ENCODE data around the gene SRL. TPM values are rescaled to one million over a fixed set of nuclear protein-coding genes. Genes with fewer than 3 reads are reported as not detected.

Gene SRL
- total and polyA plus RNA-seq, 2 of the 4 experiments (the other 2 are of a cell fraction) = under 0.01 to 0.14 TPM

DNA sequence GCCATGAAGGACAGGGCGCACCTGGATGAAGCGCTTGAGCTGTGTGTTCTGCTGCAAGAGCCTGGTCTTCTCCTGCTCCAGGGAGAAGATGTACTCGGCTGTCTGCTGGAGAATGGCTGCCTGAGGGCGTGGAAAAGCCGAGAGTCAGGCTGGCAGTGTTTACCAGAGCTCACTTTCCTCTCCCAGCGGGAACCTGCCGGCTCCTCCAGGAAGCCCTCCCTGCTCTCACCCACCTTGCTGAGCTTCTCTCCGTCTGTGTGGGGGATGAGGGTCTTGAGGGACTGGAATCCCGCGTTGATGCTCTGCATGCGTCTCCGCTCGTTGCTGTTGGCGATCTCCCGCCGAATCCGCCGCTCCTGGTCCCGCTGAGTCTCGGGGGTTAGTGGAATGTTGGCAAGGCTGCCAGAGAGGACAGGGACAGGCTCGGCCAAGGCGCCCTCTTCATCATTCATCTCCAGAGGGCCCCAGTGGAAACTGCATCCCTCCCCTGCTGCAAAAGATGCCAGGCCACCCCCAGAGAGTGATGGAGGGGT is 20.5 kb upstream of the SRL start:
- TF ChIP-seq RAD21 (IDR thresholded peaks at IDR 0.05; ENCODE audit: low read length) = no peak
- TF ChIP-seq RFX5 (IDR thresholded peaks at IDR 0.05; ENCODE audit: low read depth, low read length) = no peak
- TF ChIP-seq, protein P1, sequence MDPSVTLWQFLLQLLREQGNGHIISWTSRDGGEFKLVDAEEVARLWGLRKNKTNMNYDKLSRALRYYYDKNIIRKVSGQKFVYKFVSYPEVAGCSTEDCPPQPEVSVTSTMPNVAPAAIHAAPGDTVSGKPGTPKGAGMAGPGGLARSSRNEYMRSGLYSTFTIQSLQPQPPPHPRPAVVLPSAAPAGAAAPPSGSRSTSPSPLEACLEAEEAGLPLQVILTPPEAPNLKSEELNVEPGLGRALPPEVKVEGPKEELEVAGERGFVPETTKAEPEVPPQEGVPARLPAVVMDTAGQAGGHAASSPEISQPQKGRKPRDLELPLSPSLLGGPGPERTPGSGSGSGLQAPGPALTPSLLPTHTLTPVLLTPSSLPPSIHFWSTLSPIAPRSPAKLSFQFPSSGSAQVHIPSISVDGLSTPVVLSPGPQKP (IDR thresholded peaks at IDR 0.05; ENCODE audit: borderline replicate concordance, low read depth, low read length) = no peak
- no peak for TF ChIP-seq CEBPB (IDR thresholded peaks at IDR 0.05; ENCODE audit: low read depth, low read length)
- TF ChIP-seq BHLHE40 (IDR thresholded peaks at IDR 0.05; ENCODE audit: low read depth, low read length) = no peak
- no peak for TF ChIP-seq MAZ (IDR thresholded peaks at IDR 0.05; ENCODE audit: borderline replicate concordance, low read depth, low read length)
- TF ChIP-seq, protein P2, sequence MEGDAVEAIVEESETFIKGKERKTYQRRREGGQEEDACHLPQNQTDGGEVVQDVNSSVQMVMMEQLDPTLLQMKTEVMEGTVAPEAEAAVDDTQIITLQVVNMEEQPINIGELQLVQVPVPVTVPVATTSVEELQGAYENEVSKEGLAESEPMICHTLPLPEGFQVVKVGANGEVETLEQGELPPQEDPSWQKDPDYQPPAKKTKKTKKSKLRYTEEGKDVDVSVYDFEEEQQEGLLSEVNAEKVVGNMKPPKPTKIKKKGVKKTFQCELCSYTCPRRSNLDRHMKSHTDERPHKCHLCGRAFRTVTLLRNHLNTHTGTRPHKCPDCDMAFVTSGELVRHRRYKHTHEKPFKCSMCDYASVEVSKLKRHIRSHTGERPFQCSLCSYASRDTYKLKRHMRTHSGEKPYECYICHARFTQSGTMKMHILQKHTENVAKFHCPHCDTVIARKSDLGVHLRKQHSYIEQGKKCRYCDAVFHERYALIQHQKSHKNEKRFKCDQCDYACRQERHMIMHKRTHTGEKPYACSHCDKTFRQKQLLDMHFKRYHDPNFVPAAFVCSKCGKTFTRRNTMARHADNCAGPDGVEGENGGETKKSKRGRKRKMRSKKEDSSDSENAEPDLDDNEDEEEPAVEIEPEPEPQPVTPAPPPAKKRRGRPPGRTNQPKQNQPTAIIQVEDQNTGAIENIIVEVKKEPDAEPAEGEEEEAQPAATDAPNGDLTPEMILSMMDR (conservative IDR thresholded peaks at IDR 0.05; ENCODE audit: low read depth, low read length) = no peak
- no peak for TF ChIP-seq CHD1 (IDR thresholded peaks at IDR 0.05; ENCODE audit: low read depth, low read length)
- TF ChIP-seq, protein P3, sequence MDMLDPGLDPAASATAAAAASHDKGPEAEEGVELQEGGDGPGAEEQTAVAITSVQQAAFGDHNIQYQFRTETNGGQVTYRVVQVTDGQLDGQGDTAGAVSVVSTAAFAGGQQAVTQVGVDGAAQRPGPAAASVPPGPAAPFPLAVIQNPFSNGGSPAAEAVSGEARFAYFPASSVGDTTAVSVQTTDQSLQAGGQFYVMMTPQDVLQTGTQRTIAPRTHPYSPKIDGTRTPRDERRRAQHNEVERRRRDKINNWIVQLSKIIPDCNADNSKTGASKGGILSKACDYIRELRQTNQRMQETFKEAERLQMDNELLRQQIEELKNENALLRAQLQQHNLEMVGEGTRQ (IDR thresholded peaks at IDR 0.05; ENCODE audit: low read depth, low read length) = no peak
- no peak for TF ChIP-seq POLR2A (IDR thresholded peaks at IDR 0.05; ENCODE audit: low read depth, low read length)
- TF ChIP-seq NFE2L2 (IDR thresholded peaks at IDR 0.05; ENCODE audit: low read depth, low read length) = no peak
- no peak for TF ChIP-seq MXI1 (IDR thresholded peaks at IDR 0.05; ENCODE audit: borderline replicate concordance, low read depth, low read length)
- no peak for TF ChIP-seq MAFK (IDR thresholded peaks at IDR 0.05; ENCODE audit: low read depth, low read length)
- no peak for TF ChIP-seq FOS (IDR thresholded peaks at IDR 0.05; ENCODE audit: low read depth, low read length)
- TF ChIP-seq SMC3 (IDR thresholded peaks at IDR 0.05; ENCODE audit: low read depth, low read length) = no peak
- no peak for TF ChIP-seq RCOR1 (IDR thresholded peaks at IDR 0.05; ENCODE audit: insufficient replicate concordance, low read length)
- WGBS, 2 experiments (ENCODE audit: extremely low coverage in 2 of 2, insufficient read length in 1 of 2) = no CpG with 5 or more reads among the region's 22 CpGs
- CTCF ChIA-PET = interaction anchor here (1.2 to 1.5 kb wide), 2 partner anchors 8 to 9 kb away, joined by 3 to 5 read pairs; no protein-coding TSS in a partner anchor

More for the DNA sequence above, 20.5 kb upstream of the SRL start:
- Histone ChIP-seq H3K9me1 (ENCODE audit: insufficient read depth, low read length) (peaks cover 8% of the 10 kb centered on the region), H3K4ac (ENCODE audit: low read depth, low read length) (no peak overlapping the region), H2AK5ac (ENCODE audit: low read depth, low read length) (no peak overlapping the region), H3K14ac (replicated peaks; ENCODE audit: low read depth, low read length) (no peak overlapping the region), H4K5ac (ENCODE audit: low read depth, low read length) (no peak overlapping the region), H4K20me1 (ENCODE audit: insufficient read depth, low read length) (no peaks in the 10 kb centered on the region; the same call in 1 of the 2 replicates), H3K9ac (ENCODE audit: low read depth, low read length) (no peak overlapping the region), H3K27me3 (ENCODE audit: control insufficient read depth, insufficient read depth, low read length) (no peaks in the 10 kb centered on the region), H3K4me3 (ENCODE audit: insufficient read depth, low read depth, low read length) (no peak overlapping the region), H2BK120ac (ENCODE audit: low read depth, low read length) (no peak overlapping the region), H4K8ac (ENCODE audit: low read depth in 2 of 2, low read length in 2 of 2) (no peak overlapping the region), H3K79me1 (ENCODE audit: low read depth in 1 of 2, low read length in 2 of 2) (peaks cover 20 to 43% of the 10 kb centered on the region in 2 experiments), H3K56ac (ENCODE audit: extremely low read depth, insufficient read depth, low read length) (no peak overlapping the region), H2BK20ac (ENCODE audit: low read depth, low read length) (no peak overlapping the region), H2BK5ac (ENCODE audit: low read depth, low read length, poor library complexity, severe bottlenecking) (no peak overlapping the region), H2AK9ac (replicated peaks; ENCODE audit: low read depth, low read length, poor library complexity) (no peak overlapping the region), H3K27ac (ENCODE audit: insufficient read depth, low read length) (no peak overlapping the region), H3K36me3 (ENCODE audit: control insufficient read depth, insufficient read depth, low read length) (peaks cover 11% of the 10 kb centered on the region; the same call in 1 of the 2 replicates), H3K23ac (ENCODE audit: low read depth, low read length) (no peak overlapping the region), H3K9me3 (ENCODE audit: control insufficient read depth, insufficient read depth, low read length) (no peaks in the 10 kb centered on the region), H3K18ac (ENCODE audit: low read depth, low read length) (no peak overlapping the region), H4K91ac (ENCODE audit: insufficient read depth, low read depth, low read length) (no peak overlapping the region), H2AFZ (replicated peaks; ENCODE audit: low read length, poor library complexity) (no peak overlapping the region), H3K4me1 (ENCODE audit: control insufficient read depth, insufficient read depth, low read length) (peaks cover 13% of the 10 kb centered on the region), H3K4me2 (ENCODE audit: low read depth, low read length) (no peak overlapping the region), H2BK15ac (ENCODE audit: low read depth, low read length) (no peak overlapping the region)
- dilution Hi-C loops (cut with HindIII; ENCODE audit: low sequenced_read_pairs, unreplicated experiment) = no loop called here
- ATAC-seq (ENCODE audit: low read depth) (no peak), DNase-seq (no peak)
- POLR2A ChIA-PET (ENCODE audit: unreplicated experiment) = no interaction called here
- intact Hi-C loops (cut with micrococcal nuclease) = no loop called here
- no TSS peak for BruUV-seq (replicated peaks)
- in situ Hi-C loops (cut with MboI; ENCODE audit: low sequenced_read_pairs) = no loop called here
